Measurements from ENCODE around the gene ALX3.
"Not testable (repeated sequence)": the region's sequence is repeated elsewhere in the genome, so short reads cannot be mapped to it uniquely, and the experiment has no call there.

Gene ALX3

GRCh38 chr1:110088739-110089316 is 18.4 kb upstream of the ALX3 start:
- no peak for ATAC-seq

- peak; percentile 43 to 52 for ATAC-seq
Measured at GRCh38 chr1:110087812-110088738, 17.6 kb upstream of the ALX3 start.

- no peak for ATAC-seq
Measured at GRCh38 chr1:110086961-110087360, 16.5 kb upstream of the ALX3 start.

- ATAC-seq, result no peak
Measured at GRCh38 chr1:110085671-110086070, 15.2 kb upstream of the ALX3 start.

GRCh38 chr1:110084227-110085078 is 14.0 kb upstream of the ALX3 start:
- ATAC-seq, result peak; percentile 71 to 73

GRCh38 chr1:110083866-110084226 is 13.4 kb upstream of the ALX3 start:
- ATAC-seq, result peak in 1 of 2 donors; percentile 14

- no peak for ATAC-seq
Measured at GRCh38 chr1:110083061-110083865, 12.8 kb upstream of the ALX3 start.

GRCh38 chr1:110082477-110082876 is 12.0 kb upstream of the ALX3 start:
- no peak for ATAC-seq

GRCh38 chr1:110081061-110081460 is 10.6 kb upstream of the ALX3 start:
- no peak for ATAC-seq

- not testable (repeated sequence) for ATAC-seq
Measured at GRCh38 chr1:110079995-110080394, 9.5 kb upstream of the ALX3 start.

- ATAC-seq, result no peak
Measured at GRCh38 chr1:110076789-110077500, 6.5 kb upstream of the ALX3 start.

GRCh38 chr1:110074166-110074565 is 3.7 kb upstream of the ALX3 start:
- no peak for ATAC-seq

- ATAC-seq, result no peak
Measured at GRCh38 chr1:110070282-110070669, 196 bp downstream of the ALX3 start.

GRCh38 chr1:110069404-110070281 is 829 bp downstream of the ALX3 start:
- peak in 1 of 2 donors; percentile 36 for ATAC-seq

- peak; percentile 34 to 58 for ATAC-seq
Measured at GRCh38 chr1:110068646-110069403, 1.6 kb downstream of the ALX3 start.

GRCh38 chr1:110067893-110068645 is 2.4 kb downstream of the ALX3 start:
- no peak for ATAC-seq

- ATAC-seq, result no peak
Measured at GRCh38 chr1:110067479-110067892, 3.0 kb downstream of the ALX3 start.

GRCh38 chr1:110065841-110066240 is 4.6 kb downstream of the ALX3 start:
- no peak for ATAC-seq

Data from activated CD4-positive, CD25-positive, alpha-beta regulatory T cell treated with anti-CD3 and anti-CD28 coated beads, Interleukin-2, amount 50 U/mL, for 24 hours (primary cell).